ENCODE results near the gene EIF2S3. TPM values are rescaled to one million over a fixed set of nuclear protein-coding genes. Genes with fewer than 3 reads are reported as not detected.

EIF2S3 gene
- 123 to 206 TPM (median 132 TPM) in 5 replicates for total RNA-seq (2022; extraction: Qiagen RNA extraction)

GRCh38 chrX:24054182-24055042 lies at the start of gene EIF2S3:
EIF2S3 (plus strand) TSS chrX:24054956; CDS start chrX:24054969, 13 bp downstream.

DNA sequence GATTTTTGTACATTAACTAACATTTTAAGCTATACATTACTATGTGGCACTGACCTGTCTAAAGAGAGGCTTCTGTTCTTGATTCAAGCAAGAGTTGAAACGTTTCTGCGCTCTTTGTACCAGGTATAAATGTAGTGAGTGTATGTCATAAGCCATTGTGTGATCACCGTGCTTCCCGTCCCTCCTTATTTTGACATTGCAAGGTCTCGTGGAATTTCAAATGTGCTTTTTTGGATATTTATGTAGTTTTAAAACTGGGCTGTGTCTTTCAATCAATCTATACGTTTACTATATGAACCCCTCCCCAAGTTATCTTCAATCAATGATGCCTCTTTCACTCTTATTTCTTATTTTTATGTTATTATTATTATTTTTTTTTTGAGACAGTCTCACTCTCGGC lies 27.7 kb upstream of the EIF2S3 start, which contains the start of gene KLHL15:
TSS of gene KLHL15 (minus strand) at position 101 of the 400 bp plus-strand sequence. CDS start 20,493 bp downstream, outside the sequence.

Other genes with a start within 250 kb of the EIF2S3 start
- 31.2 to 32.3 TPM (median 31.9 TPM) in 5 replicates for gene APOO, start 147.0 kb upstream of the EIF2S3 start, total RNA-seq (2022; extraction: Qiagen RNA extraction)
- 0.07 to 0.17 TPM (median 0.11 TPM) in 4 of 5 replicates, not detected in the other for gene CXorf58, start 146.9 kb upstream of the EIF2S3 start, total RNA-seq (2022; extraction: Qiagen RNA extraction)
- gene KLHL15, start 27.8 kb upstream of the EIF2S3 start, total RNA-seq (2022; extraction: Qiagen RNA extraction) = 3.6 to 4.4 TPM (median 4.2 TPM) in 5 replicates
- 8.1 to 12.1 TPM (median 9.5 TPM) in 5 replicates for gene ZFX, start 94.8 kb downstream of the EIF2S3 start, total RNA-seq (2022; extraction: Qiagen RNA extraction)

Measured in A549 treated with CORT108297 at 1 μM for 4 hours (cell line).